ENCODE data around the gene TTLL10. TPM values are rescaled to one million over a fixed set of nuclear protein-coding genes. Genes with fewer than 3 reads are reported as not detected.

TTLL10 gene
- total RNA-seq, 1 donor from 2014 or later, result not detected

DNA sequence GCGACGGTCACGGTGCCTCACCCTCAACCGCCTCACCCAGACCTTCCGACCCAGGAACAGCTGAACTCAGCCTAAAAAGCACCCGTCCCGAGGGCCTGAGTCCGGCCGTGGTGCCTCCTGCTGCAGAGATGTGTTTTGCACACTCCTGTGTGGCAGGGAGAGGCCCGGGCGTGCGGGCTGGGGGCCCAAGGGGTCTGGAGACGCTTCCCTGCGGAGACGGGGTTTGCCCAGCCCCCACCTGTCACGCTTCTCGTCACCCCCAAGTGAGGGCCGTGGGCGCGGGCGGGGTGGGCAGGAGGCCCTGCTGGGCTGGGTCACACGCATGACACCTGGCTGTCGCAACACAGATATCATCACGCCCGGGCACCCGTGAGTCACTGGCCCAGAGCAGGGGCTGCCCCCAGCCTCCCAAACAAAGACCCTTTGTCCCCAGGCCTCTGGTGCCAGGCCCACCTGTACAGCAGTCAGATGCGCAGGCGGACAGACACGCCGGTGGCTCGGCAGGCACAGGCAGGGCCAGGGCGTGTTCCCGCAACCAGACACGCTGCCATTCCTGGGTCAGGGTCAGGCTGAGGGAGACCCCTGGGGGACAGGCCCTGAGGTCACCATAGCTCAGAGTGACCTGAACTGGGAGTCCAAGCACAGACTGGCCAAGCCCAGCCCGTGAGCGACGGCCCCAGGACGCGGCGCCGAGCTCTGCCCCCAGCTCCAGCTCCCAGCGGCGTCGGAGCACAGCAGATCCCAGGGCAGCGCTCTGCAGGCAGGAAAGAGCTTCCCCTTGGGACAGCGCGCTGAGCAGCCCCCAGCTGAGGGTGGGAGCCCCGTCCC is 64.4 kb downstream of the TTLL10 start:
- no peaks in the 10 kb centered on the region for H3K36me3 ChIP-seq
- no peak overlapping the region for H3K4me3 ChIP-seq
- intact Hi-C loops (cut with DNase I), result no loop called here
- peaks cover 15% of the 10 kb centered on the region for H3K27me3 ChIP-seq
- TF ChIP-seq, protein P1, sequence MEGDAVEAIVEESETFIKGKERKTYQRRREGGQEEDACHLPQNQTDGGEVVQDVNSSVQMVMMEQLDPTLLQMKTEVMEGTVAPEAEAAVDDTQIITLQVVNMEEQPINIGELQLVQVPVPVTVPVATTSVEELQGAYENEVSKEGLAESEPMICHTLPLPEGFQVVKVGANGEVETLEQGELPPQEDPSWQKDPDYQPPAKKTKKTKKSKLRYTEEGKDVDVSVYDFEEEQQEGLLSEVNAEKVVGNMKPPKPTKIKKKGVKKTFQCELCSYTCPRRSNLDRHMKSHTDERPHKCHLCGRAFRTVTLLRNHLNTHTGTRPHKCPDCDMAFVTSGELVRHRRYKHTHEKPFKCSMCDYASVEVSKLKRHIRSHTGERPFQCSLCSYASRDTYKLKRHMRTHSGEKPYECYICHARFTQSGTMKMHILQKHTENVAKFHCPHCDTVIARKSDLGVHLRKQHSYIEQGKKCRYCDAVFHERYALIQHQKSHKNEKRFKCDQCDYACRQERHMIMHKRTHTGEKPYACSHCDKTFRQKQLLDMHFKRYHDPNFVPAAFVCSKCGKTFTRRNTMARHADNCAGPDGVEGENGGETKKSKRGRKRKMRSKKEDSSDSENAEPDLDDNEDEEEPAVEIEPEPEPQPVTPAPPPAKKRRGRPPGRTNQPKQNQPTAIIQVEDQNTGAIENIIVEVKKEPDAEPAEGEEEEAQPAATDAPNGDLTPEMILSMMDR (IDR thresholded peaks at IDR 0.05), result no peak
- no peak overlapping the region for H3K27ac ChIP-seq
- no peak for DNase-seq
- H3K9me3 ChIP-seq, result no peaks in the 10 kb centered on the region
- H3K4me1 ChIP-seq, result peaks cover 3% of the 10 kb centered on the region
- ATAC-seq, result no peak

DNA sequence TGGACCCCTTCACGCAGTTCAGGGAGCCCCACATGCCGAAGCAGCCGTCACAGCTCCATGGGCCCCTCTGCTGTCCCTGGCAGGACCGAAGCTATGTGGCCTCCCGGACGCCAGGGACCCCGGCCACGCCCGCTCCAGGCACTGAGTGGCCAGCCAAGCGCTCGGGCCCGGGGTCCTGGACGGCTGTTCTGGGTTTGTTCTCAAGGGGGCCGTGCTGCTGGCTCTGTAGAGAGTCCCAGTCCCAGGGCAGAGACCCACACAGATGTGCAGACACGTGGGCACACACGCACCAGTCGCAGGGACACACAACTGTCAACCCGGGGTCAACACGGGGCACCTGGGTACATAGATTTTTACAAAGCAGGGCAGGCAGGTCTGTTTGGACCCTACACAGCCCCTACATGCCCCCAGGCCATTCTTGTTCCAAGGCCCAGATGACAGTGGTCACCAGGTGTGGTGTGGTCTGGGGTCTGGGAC is 65.1 kb downstream of the TTLL10 start:
- Histone ChIP-seq H3K27me3 (peaks cover 15% of the 10 kb centered on the region), H3K9me3 (no peaks in the 10 kb centered on the region), H3K36me3 (no peaks in the 10 kb centered on the region), H3K27ac (no peak overlapping the region), H3K4me1 (no peaks in the 10 kb centered on the region), H3K4me3 (no peak overlapping the region)
- intact Hi-C loops (cut with DNase I), result no loop called here
- ATAC-seq (no peak), DNase-seq (no peak)
- TF ChIP-seq, protein P1 (IDR thresholded peaks at IDR 0.05), result no peak

DNA sequence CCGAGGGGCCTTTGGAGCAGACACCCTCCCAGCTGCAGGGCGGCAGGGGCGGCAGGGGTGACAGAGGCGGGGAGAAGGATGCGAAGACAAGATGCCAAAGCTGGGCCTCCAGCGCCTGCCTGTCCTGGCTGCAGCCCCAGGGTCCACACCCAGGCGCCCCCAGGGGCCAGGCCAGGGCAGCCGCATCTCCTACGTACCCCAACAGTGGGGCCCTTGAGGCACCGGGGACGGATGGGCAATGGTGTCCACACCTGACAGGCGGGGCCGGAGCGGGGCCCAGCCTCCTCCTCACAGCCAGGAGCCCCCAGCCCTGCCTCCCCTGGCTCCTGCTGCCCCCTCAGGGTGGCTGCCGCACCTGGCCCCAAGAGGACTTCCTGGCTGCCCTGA is 65.5 kb downstream of the TTLL10 start:
- ATAC-seq, result no peak
- Histone ChIP-seq H3K4me3 (no peak overlapping the region), H3K4me1 (no peaks in the 10 kb centered on the region), H3K36me3 (no peaks in the 10 kb centered on the region), H3K27ac (no peak overlapping the region), H3K27me3 (peaks cover 15% of the 10 kb centered on the region), H3K9me3 (no peaks in the 10 kb centered on the region)
- intact Hi-C loops (cut with DNase I), result no loop called here
- TF ChIP-seq, protein P1 (IDR thresholded peaks at IDR 0.05), result no peak
- DNase-seq, result no peak

DNA sequence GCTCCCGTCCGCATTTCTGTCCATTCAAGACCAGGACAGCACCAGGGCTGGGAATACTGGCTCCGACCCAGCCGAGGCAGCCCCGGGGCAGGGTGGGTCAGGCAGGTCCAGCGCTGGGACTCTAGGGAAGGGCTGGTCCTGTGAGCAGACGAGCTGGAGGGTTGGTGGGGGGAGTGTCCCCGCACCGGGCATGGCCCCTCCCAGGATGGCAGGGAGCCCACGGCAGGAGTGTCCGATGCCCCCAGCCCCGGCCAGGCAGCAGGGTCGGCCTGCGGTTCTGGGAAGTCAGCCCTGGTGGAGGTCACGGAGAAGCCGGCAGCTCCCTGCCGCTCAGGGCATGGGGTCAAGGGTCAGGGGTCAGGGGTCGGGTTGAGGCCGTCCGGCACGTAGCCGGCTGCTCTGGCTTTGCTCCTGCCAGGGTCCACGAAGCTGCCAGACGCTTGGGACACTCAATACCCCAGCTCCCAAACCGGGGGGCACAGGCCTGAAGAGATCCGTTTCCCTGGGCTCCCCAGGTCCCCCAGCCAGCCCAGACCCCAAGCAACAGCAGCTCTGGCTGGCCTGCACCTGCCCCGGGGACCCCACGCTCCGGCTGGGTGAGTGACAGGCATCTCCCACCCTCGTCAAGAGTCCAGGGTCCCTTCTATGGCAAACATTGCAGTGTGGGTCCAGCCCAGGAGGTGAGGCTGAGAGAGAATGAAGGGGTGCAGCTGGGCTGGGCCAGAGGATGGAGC is 66.1 kb downstream of the TTLL10 start:
- H3K36me3 ChIP-seq, result no peaks in the 10 kb centered on the region
- H3K27me3 ChIP-seq, result peaks cover 15% of the 10 kb centered on the region
- H3K9me3 ChIP-seq, result no peaks in the 10 kb centered on the region
- H3K27ac ChIP-seq, result no peak overlapping the region
- no peak for DNase-seq
- no peak overlapping the region for H3K4me3 ChIP-seq
- TF ChIP-seq, protein P1 (IDR thresholded peaks at IDR 0.05), result no peak
- intact Hi-C loops (cut with DNase I), result no loop called here
- no peak for ATAC-seq
- no peaks in the 10 kb centered on the region for H3K4me1 ChIP-seq

DNA sequence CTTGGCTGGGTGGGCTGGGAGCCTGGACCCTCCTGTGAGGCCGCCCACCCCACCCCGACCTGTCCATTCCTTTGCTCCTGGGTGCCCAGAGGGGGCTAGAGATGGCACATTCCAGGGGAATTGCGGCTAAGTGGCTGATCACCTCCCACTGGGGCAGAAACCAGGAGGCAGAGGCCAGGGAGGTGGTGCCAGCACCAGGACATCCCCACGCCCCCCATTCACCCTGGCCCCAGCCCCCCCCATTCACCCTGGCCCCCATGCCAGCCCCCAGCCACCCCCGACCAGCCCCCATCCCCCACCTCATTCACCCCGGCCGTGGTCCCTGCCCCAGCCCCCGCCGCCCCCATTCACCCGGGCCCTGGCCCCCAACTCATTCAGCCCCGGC is 66.7 kb downstream of the TTLL10 start:
- peaks cover 16% of the 10 kb centered on the region for H3K27me3 ChIP-seq

More for the DNA sequence above, 66.7 kb downstream of the TTLL10 start:
- Histone ChIP-seq H3K27ac (no peak overlapping the region), H3K4me3 (no peak overlapping the region), H3K9me3 (no peaks in the 10 kb centered on the region), H3K4me1 (no peaks in the 10 kb centered on the region), H3K36me3 (no peaks in the 10 kb centered on the region)
- DNase-seq (no peak), ATAC-seq (no peak)
- intact Hi-C loops (cut with DNase I), result no loop called here
- TF ChIP-seq, protein P1 (IDR thresholded peaks at IDR 0.05), result no peak
